IPS-NIHi7 (cell line): Measurements from ENCODE around the gene BACE2.
"Not testable (repeated sequence)": the region's sequence is repeated elsewhere in the genome, so short reads cannot be mapped to it uniquely, and the experiment has no call there.

Experiments used
- DNase-seq: peaks from one replicate; pipeline ENCODE4 v3.0.0; 2012; ENCODE audit warnings: mixed read lengths; ENCODE audit errors: extremely low spot score

The BACE2 gene

GRCh38 chr21:41277846-41278245 lies 109.9 kb downstream of the BACE2 start:
- DNase-seq = no peak

- DNase-seq = no peak
Measured at GRCh38 chr21:41280115-41280919, 112.4 kb downstream of the BACE2 start.

GRCh38 chr21:41282412-41282811 lies 114.5 kb downstream of the BACE2 start:
- no peak for DNase-seq

GRCh38 chr21:41283211-41283818 lies 115.4 kb downstream of the BACE2 start:
- peak; percentile 82 for DNase-seq

- DNase-seq = no peak
Measured at GRCh38 chr21:41289431-41289830, 121.5 kb downstream of the BACE2 start.

- no peak for DNase-seq
Measured at GRCh38 chr21:41290106-41290799, 122.3 kb downstream of the BACE2 start.

GRCh38 chr21:41294548-41295231 lies 126.7 kb downstream of the BACE2 start:
- DNase-seq = no peak

- DNase-seq = no peak
Measured at GRCh38 chr21:41295721-41296254, 127.8 kb downstream of the BACE2 start.

- no peak for DNase-seq
Measured at GRCh38 chr21:41302976-41303375, 135.0 kb downstream of the BACE2 start.

GRCh38 chr21:41304068-41304720 lies 136.2 kb downstream of the BACE2 start:
- DNase-seq = no peak

GRCh38 chr21:41307219-41307618 lies 139.3 kb downstream of the BACE2 start:
- DNase-seq = no peak

- DNase-seq = not testable (repeated sequence)
Measured at GRCh38 chr21:41313285-41314164, 145.6 kb downstream of the BACE2 start.

- DNase-seq = no peak
Measured at GRCh38 chr21:41315726-41316125, 147.8 kb downstream of the BACE2 start.

GRCh38 chr21:41316200-41317062 lies 148.5 kb downstream of the BACE2 start, which contains the start of gene FAM3B:
Gene FAM3B (plus strand): TSS chr21:41316801. CDS start chr21:41316880, 79 bp downstream.
- DNase-seq = peak; percentile 84

- DNase-seq = no peak
Measured at GRCh38 chr21:41317063-41317392, 149.1 kb downstream of the BACE2 start.

GRCh38 chr21:41317458-41317857 lies 149.5 kb downstream of the BACE2 start:
- no peak for DNase-seq

- no peak for DNase-seq
Measured at GRCh38 chr21:41318218-41318617, 150.3 kb downstream of the BACE2 start.

GRCh38 chr21:41319273-41319672 lies 151.3 kb downstream of the BACE2 start:
- DNase-seq = no peak

- no peak for DNase-seq
Measured at GRCh38 chr21:41321211-41321907, 153.4 kb downstream of the BACE2 start.
